Omental fat pad (tissue), 4 donors: ENCODE measurements around the gene TMEM255B. TPM values are rescaled to one million over a fixed set of nuclear protein-coding genes. Genes with fewer than 3 reads are reported as not detected.

Source experiments
- ATAC-seq: fragments of 150-250 bp; one replicate; pipeline ENCODE4 v1.9.1; 2016; ENCODE audit warnings: mild to moderate bottlenecking, moderate library complexity; ENCODE audit not compliant: low FRiP score
- DNase-seq: peaks from one replicate; pipeline ENCODE4 v3.0.0-alpha.2; 2019; ENCODE audit warnings: low spot score
- total RNA-seq, 4 donors: library from RNA; depleted of rRNA; stranded (reverse); fragments of >200 nt; gene quantifications; one replicate each; pipeline ENCODE4 v1.1.0, GENCODE V29; 2016
- TF ChIP-seq, protein P1 (sequence below), 3 donors: fragments of 450-650 bp; IDR thresholded peaks; one replicate each; pipeline ENCODE4 v1.5.1; 2016 to 2017; ENCODE audit warnings: antibody characterized with exemption in 3 of 3, mild to moderate bottlenecking in 3 of 3, moderate library complexity in 2 of 3

The TMEM255B gene
- total RNA-seq, 4 donors from 2014 or later = 2.7 to 19.1 (median 11.7) TPM

DNA sequence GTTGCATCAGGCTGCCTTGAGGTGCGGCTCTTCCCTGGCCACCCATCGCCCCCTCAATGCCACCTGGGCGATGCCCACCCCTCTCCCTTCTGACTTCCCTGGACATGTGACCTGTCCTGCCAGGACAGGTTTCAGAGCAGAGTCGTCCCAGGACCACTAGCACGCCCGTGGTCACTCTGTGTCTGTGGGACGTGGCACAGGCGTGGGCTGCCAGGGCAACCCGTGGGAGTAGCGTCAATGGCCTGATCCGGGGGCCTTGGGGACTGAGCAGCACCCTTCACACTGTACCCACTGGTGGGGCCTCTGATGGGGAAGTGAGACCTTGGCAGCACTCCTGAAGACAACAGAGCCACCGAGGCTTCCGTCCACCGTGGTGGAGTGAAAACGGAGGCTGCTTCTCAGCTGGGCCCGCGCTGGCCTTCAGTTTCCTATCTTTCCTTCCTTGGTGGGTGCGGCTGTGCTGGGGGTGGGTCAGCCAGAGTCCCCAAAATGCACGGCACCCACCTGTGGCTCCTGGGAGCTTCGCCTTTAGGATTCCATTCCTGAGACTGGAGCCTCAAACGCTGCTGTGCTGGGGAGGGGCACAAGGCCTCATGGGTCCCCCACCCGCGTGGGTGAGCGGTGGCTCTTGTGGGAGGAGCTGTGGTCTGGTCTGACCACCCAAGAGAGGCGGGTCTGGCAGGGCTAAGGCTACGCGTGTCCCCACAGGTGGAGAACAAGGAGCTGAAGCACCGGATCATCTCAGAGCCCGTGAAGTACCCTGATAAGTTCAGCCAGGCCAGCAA is 26.7 kb upstream of the TMEM255B start:
- TF ChIP-seq, protein P1, sequence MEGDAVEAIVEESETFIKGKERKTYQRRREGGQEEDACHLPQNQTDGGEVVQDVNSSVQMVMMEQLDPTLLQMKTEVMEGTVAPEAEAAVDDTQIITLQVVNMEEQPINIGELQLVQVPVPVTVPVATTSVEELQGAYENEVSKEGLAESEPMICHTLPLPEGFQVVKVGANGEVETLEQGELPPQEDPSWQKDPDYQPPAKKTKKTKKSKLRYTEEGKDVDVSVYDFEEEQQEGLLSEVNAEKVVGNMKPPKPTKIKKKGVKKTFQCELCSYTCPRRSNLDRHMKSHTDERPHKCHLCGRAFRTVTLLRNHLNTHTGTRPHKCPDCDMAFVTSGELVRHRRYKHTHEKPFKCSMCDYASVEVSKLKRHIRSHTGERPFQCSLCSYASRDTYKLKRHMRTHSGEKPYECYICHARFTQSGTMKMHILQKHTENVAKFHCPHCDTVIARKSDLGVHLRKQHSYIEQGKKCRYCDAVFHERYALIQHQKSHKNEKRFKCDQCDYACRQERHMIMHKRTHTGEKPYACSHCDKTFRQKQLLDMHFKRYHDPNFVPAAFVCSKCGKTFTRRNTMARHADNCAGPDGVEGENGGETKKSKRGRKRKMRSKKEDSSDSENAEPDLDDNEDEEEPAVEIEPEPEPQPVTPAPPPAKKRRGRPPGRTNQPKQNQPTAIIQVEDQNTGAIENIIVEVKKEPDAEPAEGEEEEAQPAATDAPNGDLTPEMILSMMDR (IDR thresholded peaks at IDR 0.05) = no peak
- DNase-seq (no peak), ATAC-seq (no peak)

DNA sequence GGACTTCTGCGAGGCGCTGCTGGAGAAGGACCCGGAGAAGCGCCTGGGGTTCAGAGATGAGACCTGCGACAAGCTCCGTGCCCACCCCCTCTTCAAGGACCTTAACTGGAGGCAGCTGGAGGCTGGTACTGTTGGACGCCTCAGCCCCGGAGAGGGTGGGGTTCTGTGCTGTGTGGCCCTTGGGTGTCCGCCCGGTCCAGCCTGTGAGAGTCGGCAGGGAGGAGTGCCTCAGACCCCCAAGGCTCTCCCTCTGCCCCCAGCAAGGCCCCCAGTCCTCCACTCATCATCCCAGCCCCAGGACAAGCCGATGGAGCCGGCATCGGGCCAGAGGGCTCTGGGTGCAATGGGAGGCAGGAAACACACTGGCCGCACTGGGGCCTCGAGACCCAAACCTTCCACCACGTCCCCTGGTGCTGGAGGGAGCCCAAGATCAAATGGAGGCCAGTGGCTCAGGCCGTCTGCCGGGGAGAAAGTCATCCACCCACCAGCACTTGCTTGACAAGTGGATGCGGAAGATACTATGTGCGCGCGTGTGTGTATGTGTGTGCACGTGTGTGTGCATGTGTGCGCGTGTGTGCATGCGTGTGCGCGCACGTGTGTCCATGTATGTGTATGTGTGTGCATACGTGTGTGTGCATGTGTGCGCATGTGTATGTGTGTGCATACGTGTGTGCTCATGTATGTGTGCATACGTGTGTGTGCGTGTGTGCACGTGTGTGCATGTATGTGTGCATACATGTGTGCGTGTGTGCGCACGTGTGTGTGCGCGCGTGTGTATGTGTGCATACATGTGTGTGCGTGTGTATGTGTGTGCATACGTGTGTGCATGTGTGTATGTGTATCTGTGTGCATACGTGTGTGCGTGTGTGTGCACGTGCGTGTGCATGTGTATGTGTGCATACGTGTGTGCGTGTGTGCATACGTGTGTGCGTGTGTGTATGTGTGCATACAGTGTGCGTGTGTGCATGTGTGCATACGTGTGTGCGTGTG is 25.8 kb upstream of the TMEM255B start:
- no peak for ATAC-seq
- no peak for DNase-seq
- TF ChIP-seq, protein P1 (IDR thresholded peaks at IDR 0.05) = no peak

DNA sequence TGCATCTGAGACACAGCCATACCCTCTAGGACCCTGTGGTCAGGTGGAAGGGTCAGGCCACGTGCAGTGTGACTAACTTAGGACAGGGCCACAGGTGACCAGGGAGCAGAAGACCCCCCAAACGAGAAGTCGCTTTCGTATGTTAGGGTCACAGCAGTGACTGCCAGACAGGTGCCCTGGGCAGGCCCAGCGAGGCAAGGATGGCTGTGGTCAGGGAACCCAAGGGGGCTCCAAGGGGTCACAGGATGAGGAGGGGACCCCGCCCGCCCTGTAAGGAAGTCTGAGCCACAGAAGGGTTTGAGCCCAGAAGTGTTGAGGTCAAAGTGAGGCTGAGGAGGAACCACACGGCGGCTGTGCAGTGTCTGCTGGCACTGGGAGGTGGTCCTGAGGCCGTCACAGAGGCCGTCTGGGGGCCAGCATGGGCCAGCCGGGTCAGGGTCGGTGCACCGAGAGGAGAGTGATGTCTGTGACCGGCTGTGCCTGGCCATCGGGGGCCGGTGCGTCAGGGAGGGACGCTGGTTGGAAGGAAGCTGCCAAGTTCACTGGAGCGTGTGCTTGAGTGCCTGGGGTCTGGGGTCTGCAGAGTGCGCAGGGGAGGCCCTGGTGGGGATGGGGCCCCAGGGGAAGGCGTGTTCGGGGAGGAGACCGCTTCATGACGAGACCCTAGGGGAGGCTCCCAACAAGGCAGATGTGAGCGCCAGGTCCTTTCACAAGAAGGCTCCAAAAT is 24.8 kb upstream of the TMEM255B start:
- ATAC-seq (no peak), DNase-seq (no peak)
- TF ChIP-seq, protein P1 (IDR thresholded peaks at IDR 0.05) = no peak

DNA sequence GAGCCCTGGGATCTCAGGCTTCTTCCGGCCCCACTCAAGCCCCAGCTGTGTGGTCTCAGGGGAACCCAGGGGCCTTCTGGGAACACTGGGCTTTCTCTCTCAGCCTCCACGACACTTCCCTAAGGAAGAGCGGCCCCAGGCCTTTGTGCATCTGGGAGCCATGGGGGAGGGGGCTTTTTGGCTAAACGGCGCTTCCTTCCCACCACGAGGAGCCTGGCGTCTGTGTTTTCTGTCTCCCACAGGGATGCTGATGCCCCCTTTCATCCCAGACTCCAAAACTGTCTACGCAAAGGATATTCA is 24.2 kb upstream of the TMEM255B start:
- ATAC-seq (no peak), DNase-seq (no peak)
- TF ChIP-seq, protein P1 (IDR thresholded peaks at IDR 0.05) = no peak

DNA sequence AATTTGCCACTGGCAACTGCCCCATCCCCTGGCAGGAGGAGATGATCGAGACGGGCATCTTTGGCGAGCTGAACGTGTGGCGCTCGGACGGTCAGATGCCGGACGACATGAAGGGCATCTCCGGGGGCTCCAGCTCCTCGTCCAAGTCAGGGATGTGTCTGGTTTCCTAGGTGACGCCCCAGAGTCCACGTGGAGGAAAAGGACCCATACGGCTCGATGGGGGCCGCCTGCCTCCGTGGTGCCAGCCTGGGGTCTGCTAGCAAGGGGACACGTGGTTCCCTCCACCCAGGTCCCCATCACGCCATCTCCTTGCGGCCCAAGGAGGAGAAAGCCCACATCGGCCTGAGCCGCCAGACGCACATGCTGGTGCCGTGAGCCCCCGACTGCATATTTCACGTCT is 23.8 kb upstream of the TMEM255B start:
- ATAC-seq = no peak
- TF ChIP-seq, protein P1 (IDR thresholded peaks at IDR 0.05) = no peak
- no peak for DNase-seq

DNA sequence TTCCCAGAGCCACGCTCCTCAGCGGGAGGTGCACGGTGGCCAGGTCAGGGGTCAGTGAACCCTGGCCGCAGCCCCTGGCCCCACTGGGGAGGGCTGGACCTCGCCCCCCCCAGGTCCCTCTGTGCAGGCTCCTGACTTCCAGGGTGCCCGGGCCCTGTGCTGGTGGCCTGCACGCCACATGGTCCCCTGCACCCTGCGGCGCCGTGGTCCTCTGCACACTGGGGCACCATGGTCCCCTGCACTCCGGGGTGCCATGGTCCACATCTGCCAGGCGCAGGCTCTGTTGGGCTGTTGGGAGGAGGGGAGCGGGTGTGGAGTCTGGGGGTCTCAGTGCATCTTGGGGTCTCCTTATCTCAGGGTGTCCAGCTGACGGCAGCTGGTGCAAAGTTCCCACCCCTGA is 23.3 kb upstream of the TMEM255B start:
- TF ChIP-seq, protein P1 (IDR thresholded peaks at IDR 0.05) = no peak
- ATAC-seq (no peak), DNase-seq (no peak)
